ENCODE results near the gene DUSP8. TPM values are rescaled to one million over a fixed set of nuclear protein-coding genes. Genes with fewer than 3 reads are reported as not detected.

DUSP8 gene
- total RNA-seq, 1 donor from 2014 or later = 2.2 TPM

DNA sequence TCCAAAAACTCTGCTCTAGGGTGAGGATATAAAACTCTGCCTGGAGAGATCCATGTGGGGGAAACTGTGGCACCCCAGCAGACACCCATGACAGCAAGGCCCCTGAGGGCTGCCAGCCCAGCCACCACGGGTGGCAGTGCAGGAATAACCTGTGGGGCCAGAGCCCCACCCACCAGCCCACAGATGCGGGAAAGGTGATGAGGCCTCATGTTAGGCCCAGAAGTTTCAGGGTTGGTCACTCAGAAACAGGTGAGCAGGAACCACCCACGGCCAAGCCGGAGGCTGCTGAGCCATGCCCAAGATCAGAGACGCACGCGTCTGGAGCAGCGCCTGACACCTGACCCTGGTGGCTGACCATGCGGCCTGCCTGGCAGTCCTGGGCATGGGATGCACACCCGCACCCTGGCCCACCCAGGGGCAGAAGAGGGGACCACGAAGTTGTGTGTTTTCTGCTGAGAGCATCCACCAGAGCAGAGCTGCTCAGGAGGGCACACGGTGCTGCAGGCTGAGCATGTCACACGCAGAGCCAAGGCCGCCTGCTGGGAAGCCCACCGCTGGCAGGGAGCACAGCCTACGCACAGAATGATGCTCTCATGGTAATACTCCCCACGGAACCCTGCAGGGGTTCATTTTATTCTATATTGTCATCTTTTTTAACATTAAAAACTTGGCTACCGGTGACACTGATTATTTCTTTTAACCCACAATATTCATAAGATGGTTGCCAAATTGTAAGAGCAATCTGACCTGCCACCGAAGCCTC, 41.2 kb downstream of the DUSP8 start:
- Mint-ChIP-seq H3K4me1 (ENCODE audit: unreplicated experiment) (peaks cover 20% of the 10 kb centered on the region), H3K27ac (ENCODE audit: unreplicated experiment) (no peak overlapping the region), H3K36me3 (ENCODE audit: low read depth, unreplicated experiment) (no peaks in the 10 kb centered on the region), H3K4me3 (ENCODE audit: unreplicated experiment) (no peak overlapping the region), H3K27me3 (ENCODE audit: unreplicated experiment) (peaks cover 2% of the 10 kb centered on the region), H3K9me3 (ENCODE audit: unreplicated experiment) (no peaks in the 10 kb centered on the region)
- TF ChIP-seq, protein P1, sequence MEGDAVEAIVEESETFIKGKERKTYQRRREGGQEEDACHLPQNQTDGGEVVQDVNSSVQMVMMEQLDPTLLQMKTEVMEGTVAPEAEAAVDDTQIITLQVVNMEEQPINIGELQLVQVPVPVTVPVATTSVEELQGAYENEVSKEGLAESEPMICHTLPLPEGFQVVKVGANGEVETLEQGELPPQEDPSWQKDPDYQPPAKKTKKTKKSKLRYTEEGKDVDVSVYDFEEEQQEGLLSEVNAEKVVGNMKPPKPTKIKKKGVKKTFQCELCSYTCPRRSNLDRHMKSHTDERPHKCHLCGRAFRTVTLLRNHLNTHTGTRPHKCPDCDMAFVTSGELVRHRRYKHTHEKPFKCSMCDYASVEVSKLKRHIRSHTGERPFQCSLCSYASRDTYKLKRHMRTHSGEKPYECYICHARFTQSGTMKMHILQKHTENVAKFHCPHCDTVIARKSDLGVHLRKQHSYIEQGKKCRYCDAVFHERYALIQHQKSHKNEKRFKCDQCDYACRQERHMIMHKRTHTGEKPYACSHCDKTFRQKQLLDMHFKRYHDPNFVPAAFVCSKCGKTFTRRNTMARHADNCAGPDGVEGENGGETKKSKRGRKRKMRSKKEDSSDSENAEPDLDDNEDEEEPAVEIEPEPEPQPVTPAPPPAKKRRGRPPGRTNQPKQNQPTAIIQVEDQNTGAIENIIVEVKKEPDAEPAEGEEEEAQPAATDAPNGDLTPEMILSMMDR (IDR thresholded peaks at IDR 0.05; ENCODE audit: unreplicated experiment) = no peak
- no peak for DNase-seq (ENCODE audit: low spot score)

DNA sequence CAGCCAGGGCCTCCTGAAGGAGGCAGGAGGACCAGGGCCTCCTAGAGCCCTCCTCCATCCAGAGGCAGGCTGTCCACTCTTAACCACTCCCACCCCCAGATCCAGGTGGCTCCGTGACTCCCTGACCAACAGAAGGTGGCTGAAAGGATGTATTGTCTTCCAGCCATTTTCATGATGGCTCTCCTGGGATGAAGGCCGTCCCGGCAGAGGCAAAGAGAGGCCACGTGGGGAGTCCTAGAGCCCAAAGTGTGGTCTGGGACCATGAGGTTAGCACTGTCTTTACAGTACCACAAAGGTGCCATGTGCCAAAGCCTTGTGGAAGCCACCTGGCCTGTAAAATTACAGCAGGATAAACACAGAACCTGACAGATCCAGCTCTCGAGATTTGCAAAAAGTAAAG, 42.3 kb downstream of the DUSP8 start:
- H3K27me3 Mint-ChIP-seq (ENCODE audit: unreplicated experiment) = peaks cover 2% of the 10 kb centered on the region
- H3K4me3 Mint-ChIP-seq (ENCODE audit: unreplicated experiment) = no peak overlapping the region
- H3K27ac Mint-ChIP-seq (ENCODE audit: unreplicated experiment) = no peak overlapping the region
- DNase-seq (ENCODE audit: low spot score) = no peak
- no peaks in the 10 kb centered on the region for H3K36me3 Mint-ChIP-seq (ENCODE audit: low read depth, unreplicated experiment)
- TF ChIP-seq, protein P1 (IDR thresholded peaks at IDR 0.05; ENCODE audit: unreplicated experiment) = no peak
- H3K9me3 Mint-ChIP-seq (ENCODE audit: unreplicated experiment) = no peaks in the 10 kb centered on the region
- peaks cover 11% of the 10 kb centered on the region for H3K4me1 Mint-ChIP-seq (ENCODE audit: unreplicated experiment)

DNA sequence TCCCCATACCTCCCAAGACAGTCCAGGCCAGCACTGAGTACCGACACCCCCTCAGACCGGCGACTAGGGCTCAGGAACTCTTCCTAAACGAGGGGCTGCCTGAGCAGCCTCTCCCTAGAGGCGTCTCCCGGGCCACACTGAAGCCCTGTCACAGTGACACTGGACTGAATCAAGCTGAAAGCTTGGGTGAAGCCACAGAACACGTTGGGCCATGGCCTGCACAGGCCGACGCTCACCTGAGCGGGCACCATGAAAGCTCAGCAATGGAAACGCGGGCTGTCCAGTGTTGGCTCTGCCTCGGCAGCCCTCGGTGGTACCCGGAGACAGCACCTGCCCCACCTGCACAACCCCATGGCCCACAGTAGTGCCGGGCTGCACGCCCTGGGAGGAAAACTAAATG, 42.8 kb downstream of the DUSP8 start:
- TF ChIP-seq, protein P1 (IDR thresholded peaks at IDR 0.05; ENCODE audit: unreplicated experiment) = no peak
- Mint-ChIP-seq H3K27me3 (ENCODE audit: unreplicated experiment) (peaks cover 2% of the 10 kb centered on the region), H3K4me3 (ENCODE audit: unreplicated experiment) (no peak overlapping the region)

DNA sequence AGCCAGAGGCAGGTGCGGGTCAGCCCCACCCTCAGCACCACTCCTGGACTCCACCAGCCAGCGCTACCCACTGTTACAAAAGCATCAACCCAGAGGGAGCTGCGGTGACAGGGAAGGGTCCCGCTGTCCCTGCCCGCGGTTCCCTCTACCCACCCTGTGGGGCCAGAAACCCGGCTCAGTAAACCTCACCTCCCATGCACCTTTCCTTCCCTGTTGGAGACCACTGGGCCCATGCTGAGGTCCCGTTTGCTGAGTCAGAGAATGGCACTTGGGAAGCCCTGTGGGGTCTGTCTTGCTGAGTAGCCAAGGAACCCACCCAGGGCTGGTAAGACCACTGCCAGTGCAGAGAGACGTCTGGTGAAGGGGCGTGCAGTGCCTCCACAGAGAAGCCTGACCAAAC, 43.4 kb downstream of the DUSP8 start:
- Mint-ChIP-seq H3K4me3 (ENCODE audit: unreplicated experiment) (no peak overlapping the region), H3K27ac (ENCODE audit: unreplicated experiment) (no peak overlapping the region), H3K36me3 (ENCODE audit: low read depth, unreplicated experiment) (no peaks in the 10 kb centered on the region), H3K4me1 (ENCODE audit: unreplicated experiment) (peaks cover 10% of the 10 kb centered on the region), H3K27me3 (ENCODE audit: unreplicated experiment) (peaks cover 2% of the 10 kb centered on the region), H3K9me3 (ENCODE audit: unreplicated experiment) (no peaks in the 10 kb centered on the region)
- DNase-seq (ENCODE audit: low spot score) = no peak
- TF ChIP-seq, protein P1 (IDR thresholded peaks at IDR 0.05; ENCODE audit: unreplicated experiment) = no peak

More for the DNA sequence above, 42.8 kb downstream of the DUSP8 start:
- DNase-seq (ENCODE audit: low spot score) = no peak
- Mint-ChIP-seq H3K27ac (ENCODE audit: unreplicated experiment) (no peak overlapping the region), H3K4me1 (ENCODE audit: unreplicated experiment) (peaks cover 10% of the 10 kb centered on the region), H3K36me3 (ENCODE audit: low read depth, unreplicated experiment) (no peaks in the 10 kb centered on the region), H3K9me3 (ENCODE audit: unreplicated experiment) (no peaks in the 10 kb centered on the region)

DNA sequence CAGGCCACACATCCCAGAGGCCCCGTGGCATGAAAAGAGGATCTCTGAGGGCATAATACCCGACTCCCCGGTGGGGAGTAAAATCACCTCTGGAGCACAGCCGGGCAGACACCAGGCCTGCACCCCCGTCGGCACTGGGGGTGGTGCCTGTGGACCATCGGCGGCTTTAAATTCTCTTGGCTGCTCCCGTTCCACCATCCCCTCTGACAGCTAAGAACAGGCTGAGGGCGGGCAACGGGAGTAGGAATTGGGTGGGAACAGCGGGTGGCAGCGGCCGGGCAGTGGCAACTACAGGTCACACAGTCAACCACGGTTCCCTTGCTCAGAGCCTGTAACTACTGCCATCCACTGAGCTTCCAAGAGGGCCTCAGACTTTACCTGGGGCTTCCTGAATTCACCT, 45.3 kb downstream of the DUSP8 start:
- TF ChIP-seq, protein P1 (IDR thresholded peaks at IDR 0.05; ENCODE audit: unreplicated experiment) = no peak
- peaks cover under 1% of the 10 kb centered on the region for H3K27me3 Mint-ChIP-seq (ENCODE audit: unreplicated experiment)

More for the DNA sequence above, 45.3 kb downstream of the DUSP8 start:
- Mint-ChIP-seq H3K9me3 (ENCODE audit: unreplicated experiment) (no peaks in the 10 kb centered on the region), H3K4me3 (ENCODE audit: unreplicated experiment) (no peak overlapping the region), H3K4me1 (ENCODE audit: unreplicated experiment) (peaks cover under 1% of the 10 kb centered on the region), H3K36me3 (ENCODE audit: low read depth, unreplicated experiment) (no peaks in the 10 kb centered on the region), H3K27ac (ENCODE audit: unreplicated experiment) (no peak overlapping the region)
- no peak for DNase-seq (ENCODE audit: low spot score)
